ENCODE results near the gene GTPBP3. TPM values are rescaled to one million over a fixed set of nuclear protein-coding genes. Genes with fewer than 3 reads are reported as not detected.

GTPBP3 gene
- total RNA-seq, 1 experiment from 2014 or later = 35.3 TPM

DNA sequence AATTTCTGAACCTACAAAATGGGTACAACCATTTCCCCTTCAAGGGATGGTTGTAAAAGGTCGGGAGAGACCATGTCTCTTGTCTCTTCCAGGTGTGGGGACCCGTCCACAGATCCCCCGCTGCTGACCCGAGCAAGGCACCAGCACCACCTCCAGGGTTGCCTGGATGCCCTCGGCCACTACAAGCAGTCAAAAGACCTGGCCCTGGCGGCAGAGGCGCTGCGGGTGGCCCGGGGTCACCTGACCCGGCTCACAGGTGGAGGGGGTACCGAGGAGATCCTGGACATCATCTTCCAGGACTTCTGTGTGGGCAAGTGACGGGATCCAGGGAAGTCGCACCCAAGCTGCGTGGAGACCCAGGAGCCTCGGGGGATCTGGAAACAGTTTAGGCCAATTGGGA, 4.0 kb downstream of the GTPBP3 start:
- peaks cover 4% of the 10 kb centered on the region; the same call in 1 of the 2 replicates for H3K36me3 ChIP-seq (ENCODE audit: control insufficient read depth, insufficient read depth, low read length)
- no peak overlapping the region for H3K27ac ChIP-seq (ENCODE audit: low read length)
- no peak for ATAC-seq
- TF ChIP-seq, protein P1, sequence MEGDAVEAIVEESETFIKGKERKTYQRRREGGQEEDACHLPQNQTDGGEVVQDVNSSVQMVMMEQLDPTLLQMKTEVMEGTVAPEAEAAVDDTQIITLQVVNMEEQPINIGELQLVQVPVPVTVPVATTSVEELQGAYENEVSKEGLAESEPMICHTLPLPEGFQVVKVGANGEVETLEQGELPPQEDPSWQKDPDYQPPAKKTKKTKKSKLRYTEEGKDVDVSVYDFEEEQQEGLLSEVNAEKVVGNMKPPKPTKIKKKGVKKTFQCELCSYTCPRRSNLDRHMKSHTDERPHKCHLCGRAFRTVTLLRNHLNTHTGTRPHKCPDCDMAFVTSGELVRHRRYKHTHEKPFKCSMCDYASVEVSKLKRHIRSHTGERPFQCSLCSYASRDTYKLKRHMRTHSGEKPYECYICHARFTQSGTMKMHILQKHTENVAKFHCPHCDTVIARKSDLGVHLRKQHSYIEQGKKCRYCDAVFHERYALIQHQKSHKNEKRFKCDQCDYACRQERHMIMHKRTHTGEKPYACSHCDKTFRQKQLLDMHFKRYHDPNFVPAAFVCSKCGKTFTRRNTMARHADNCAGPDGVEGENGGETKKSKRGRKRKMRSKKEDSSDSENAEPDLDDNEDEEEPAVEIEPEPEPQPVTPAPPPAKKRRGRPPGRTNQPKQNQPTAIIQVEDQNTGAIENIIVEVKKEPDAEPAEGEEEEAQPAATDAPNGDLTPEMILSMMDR (IDR thresholded peaks at IDR 0.05) = no peak
- TF ChIP-seq TCF7L2 (IDR thresholded peaks at IDR 0.05; ENCODE audit: low read depth, low read length) (no peak), SIN3A (IDR thresholded peaks at IDR 0.05; ENCODE audit: borderline replicate concordance, insufficient read depth, low read depth, low read length) (no peak), POLR2AphosphoS5 (IDR thresholded peaks at IDR 0.05; ENCODE audit: low read depth, low read length) (no peak)
- TF ChIP-seq, protein P2, sequence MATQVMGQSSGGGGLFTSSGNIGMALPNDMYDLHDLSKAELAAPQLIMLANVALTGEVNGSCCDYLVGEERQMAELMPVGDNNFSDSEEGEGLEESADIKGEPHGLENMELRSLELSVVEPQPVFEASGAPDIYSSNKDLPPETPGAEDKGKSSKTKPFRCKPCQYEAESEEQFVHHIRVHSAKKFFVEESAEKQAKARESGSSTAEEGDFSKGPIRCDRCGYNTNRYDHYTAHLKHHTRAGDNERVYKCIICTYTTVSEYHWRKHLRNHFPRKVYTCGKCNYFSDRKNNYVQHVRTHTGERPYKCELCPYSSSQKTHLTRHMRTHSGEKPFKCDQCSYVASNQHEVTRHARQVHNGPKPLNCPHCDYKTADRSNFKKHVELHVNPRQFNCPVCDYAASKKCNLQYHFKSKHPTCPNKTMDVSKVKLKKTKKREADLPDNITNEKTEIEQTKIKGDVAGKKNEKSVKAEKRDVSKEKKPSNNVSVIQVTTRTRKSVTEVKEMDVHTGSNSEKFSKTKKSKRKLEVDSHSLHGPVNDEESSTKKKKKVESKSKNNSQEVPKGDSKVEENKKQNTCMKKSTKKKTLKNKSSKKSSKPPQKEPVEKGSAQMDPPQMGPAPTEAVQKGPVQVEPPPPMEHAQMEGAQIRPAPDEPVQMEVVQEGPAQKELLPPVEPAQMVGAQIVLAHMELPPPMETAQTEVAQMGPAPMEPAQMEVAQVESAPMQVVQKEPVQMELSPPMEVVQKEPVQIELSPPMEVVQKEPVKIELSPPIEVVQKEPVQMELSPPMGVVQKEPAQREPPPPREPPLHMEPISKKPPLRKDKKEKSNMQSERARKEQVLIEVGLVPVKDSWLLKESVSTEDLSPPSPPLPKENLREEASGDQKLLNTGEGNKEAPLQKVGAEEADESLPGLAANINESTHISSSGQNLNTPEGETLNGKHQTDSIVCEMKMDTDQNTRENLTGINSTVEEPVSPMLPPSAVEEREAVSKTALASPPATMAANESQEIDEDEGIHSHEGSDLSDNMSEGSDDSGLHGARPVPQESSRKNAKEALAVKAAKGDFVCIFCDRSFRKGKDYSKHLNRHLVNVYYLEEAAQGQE (IDR thresholded peaks at IDR 0.05; ENCODE audit: insufficient read depth in 1 of 2, low read depth in 2 of 2, low read length in 1 of 2) = no peak
- peaks cover 4% of the 10 kb centered on the region for H3K4me1 ChIP-seq (ENCODE audit: control insufficient read depth, insufficient read depth, low read length)
- BruUV-seq (replicated peaks) = no TSS peak
- no peaks in the 10 kb centered on the region for H3K27me3 ChIP-seq (ENCODE audit: control insufficient read depth, insufficient read depth, low read length)
- CTCF ChIA-PET = no interaction called here
- H3K4me3 ChIP-seq (ENCODE audit: low read depth in 2 of 2, low read length in 2 of 2) = no peak overlapping the region
- POLR2A ChIA-PET = no interaction called here
- in situ Hi-C loops (cut with HindIII; ENCODE audit: low pct_unique_long_range_greater_than_20kb, low sequenced_read_pairs) = no loop called here
- no peak for DNase-seq (ENCODE audit: low read depth, low spot score)
- intact Hi-C loops (cut with micrococcal nuclease; ENCODE audit: unreplicated experiment) = no loop called here
- no peaks in the 10 kb centered on the region for H3K9me3 ChIP-seq (ENCODE audit: control insufficient read depth, insufficient read depth, low read depth, low read length)

DNA sequence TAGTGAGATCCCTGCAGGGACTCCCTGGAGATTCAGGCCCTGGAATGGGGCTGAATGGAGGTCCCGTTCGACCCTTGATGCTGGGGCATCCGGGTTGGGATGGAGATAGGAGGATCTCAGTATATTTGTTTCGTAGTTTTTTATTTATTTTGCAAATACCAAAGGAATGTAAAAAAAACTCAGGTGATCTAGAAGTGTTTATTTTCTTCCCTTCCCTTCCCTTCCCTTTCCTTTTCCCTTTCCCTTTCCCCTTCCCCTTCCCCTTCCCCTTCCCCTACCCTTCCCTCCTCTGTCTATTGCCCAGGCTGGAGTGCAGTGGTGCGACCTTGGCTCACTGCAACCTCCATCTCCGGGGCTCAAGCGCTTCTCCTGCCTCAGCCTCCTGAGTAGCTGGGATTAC, 4.5 kb downstream of the GTPBP3 start:
- ChIA-PET POLR2A (no interaction called here), CTCF (no interaction called here)
- Histone ChIP-seq H3K4me1 (ENCODE audit: control insufficient read depth, insufficient read depth, low read length) (peaks cover 4% of the 10 kb centered on the region), H3K4me3 (ENCODE audit: low read depth in 2 of 2, low read length in 2 of 2) (no peak overlapping the region), H3K9me3 (ENCODE audit: control insufficient read depth, insufficient read depth, low read depth, low read length) (no peaks in the 10 kb centered on the region), H3K36me3 (ENCODE audit: control insufficient read depth, insufficient read depth, low read length) (peaks cover 1% of the 10 kb centered on the region; the same call in 1 of the 2 replicates), H3K27me3 (ENCODE audit: control insufficient read depth, insufficient read depth, low read length) (no peaks in the 10 kb centered on the region), H3K27ac (ENCODE audit: low read length) (no peak overlapping the region)
- in situ Hi-C loops (cut with HindIII; ENCODE audit: low pct_unique_long_range_greater_than_20kb, low sequenced_read_pairs) = no loop called here
- ATAC-seq (no peak), DNase-seq (ENCODE audit: low read depth, low spot score) (no peak)
- intact Hi-C loops (cut with micrococcal nuclease; ENCODE audit: unreplicated experiment) = no loop called here
- TF ChIP-seq TCF7L2 (IDR thresholded peaks at IDR 0.05; ENCODE audit: low read depth, low read length) = no peak
- BruUV-seq (replicated peaks) = no TSS peak

DNA sequence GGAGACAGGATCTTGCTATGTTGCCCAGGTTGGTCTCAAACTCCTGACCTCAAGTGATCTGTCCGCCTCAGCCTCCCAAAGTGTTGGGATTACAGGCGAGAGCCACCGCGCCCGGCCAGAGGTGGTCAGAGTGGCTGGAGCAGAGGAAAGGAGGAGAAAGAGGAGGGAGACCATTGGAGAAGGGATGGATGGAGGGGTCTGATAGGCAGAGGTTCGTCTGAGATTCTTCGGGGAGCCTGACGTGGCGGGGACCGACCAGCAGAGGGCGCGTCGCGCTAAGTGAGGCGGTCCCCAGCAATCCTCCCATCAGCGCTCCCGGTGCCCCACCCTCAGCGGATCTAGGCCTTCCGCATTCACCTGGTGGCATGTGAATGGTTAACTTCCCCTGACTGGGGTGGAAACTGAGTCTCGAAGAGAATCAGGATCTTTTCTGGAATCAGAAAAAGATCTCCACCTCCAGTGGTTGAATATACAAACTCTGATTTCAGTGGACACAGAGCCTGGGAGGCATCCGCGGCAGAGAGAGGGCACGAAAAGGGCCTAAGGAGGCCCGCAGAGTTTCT, 8.8 kb downstream of the GTPBP3 start:
- no peak for TF ChIP-seq POLR2AphosphoS5 (IDR thresholded peaks at IDR 0.05; ENCODE audit: low read depth, low read length)
- TF ChIP-seq, protein P1 (IDR thresholded peaks at IDR 0.05) = peak; percentile 91
- intact Hi-C loops (cut with micrococcal nuclease; ENCODE audit: unreplicated experiment) (no loop called here), in situ Hi-C loops (cut with HindIII; ENCODE audit: low pct_unique_long_range_greater_than_20kb, low sequenced_read_pairs) (no loop called here)
- no TSS peak for BruUV-seq (replicated peaks)
- Histone ChIP-seq H3K27ac (ENCODE audit: low read length) (no peak overlapping the region), H3K4me3 (ENCODE audit: low read depth in 2 of 2, low read length in 2 of 2) (no peak overlapping the region), H3K9me3 (ENCODE audit: control insufficient read depth, insufficient read depth, low read depth, low read length) (no peaks in the 10 kb centered on the region), H3K4me1 (ENCODE audit: control insufficient read depth, insufficient read depth, low read length) (no peaks in the 10 kb centered on the region), H3K36me3 (ENCODE audit: control insufficient read depth, insufficient read depth, low read length) (no peaks in the 10 kb centered on the region), H3K27me3 (ENCODE audit: control insufficient read depth, insufficient read depth, low read length) (no peaks in the 10 kb centered on the region)
- POLR2A ChIA-PET = no interaction called here
- CTCF ChIA-PET = interaction anchor here (0.6 kb wide), 1 partner anchor 32 kb away, joined by 4 read pairs; no protein-coding TSS in a partner anchor
- ATAC-seq (peak; percentile 93), DNase-seq (ENCODE audit: low read depth, low spot score) (no peak)

Measured in Panc1 (cell line).